ENCODE results near the gene NLRC3. TPM values are rescaled to one million over a fixed set of nuclear protein-coding genes. Genes with fewer than 3 reads are reported as not detected.

The NLRC3 gene
- total RNA-seq, 2 donors from 2014 or later, result 2.5 to 3.7 TPM

DNA sequence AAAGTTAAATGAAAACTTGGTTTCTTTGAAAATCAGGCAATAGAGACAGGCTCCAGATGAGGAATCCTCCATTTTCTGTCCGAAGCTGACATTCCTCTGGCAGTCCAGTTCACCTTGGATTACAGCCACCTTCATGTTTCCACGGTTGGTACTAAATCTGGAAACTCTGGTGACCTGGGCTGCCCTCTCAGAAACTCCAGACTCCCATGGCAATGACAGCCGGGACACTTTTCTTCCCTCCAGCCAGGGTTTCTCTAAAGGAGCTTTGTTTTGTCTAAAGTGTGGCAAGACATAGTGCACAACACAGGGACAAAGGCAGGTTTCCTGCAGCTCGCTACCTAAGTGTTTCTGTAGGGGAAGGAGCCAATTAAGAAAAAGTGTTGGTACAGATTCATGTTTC, 40.4 kb downstream of the NLRC3 start:
- peaks cover 19 to 21% of the 10 kb centered on the region in 2 donors for H3K4me1 ChIP-seq (ENCODE audit: control insufficient read depth in 1 of 2, low read depth in 2 of 2)
- no peaks in the 10 kb centered on the region for H3K9me3 ChIP-seq
- H3K27me3 ChIP-seq (replicated peaks; ENCODE audit: insufficient read depth), result no peaks in the 10 kb centered on the region
- TF ChIP-seq, protein P1, sequence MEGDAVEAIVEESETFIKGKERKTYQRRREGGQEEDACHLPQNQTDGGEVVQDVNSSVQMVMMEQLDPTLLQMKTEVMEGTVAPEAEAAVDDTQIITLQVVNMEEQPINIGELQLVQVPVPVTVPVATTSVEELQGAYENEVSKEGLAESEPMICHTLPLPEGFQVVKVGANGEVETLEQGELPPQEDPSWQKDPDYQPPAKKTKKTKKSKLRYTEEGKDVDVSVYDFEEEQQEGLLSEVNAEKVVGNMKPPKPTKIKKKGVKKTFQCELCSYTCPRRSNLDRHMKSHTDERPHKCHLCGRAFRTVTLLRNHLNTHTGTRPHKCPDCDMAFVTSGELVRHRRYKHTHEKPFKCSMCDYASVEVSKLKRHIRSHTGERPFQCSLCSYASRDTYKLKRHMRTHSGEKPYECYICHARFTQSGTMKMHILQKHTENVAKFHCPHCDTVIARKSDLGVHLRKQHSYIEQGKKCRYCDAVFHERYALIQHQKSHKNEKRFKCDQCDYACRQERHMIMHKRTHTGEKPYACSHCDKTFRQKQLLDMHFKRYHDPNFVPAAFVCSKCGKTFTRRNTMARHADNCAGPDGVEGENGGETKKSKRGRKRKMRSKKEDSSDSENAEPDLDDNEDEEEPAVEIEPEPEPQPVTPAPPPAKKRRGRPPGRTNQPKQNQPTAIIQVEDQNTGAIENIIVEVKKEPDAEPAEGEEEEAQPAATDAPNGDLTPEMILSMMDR (IDR thresholded peaks at IDR 0.05), result no peak
- H3K4me3 ChIP-seq, result peak overlapping the region; percentile 46
- H3K36me3 ChIP-seq, result peaks cover 7% of the 10 kb centered on the region
- peak overlapping the region; percentile 80 to 84 for H3K27ac ChIP-seq
- DNase-seq (ENCODE audit: low spot score) (no peak), ATAC-seq (ENCODE audit: insufficient number of reproducible peaks, low FRiP score, low read depth) (peak; percentile 74)

- H3K27ac ChIP-seq, result peak overlapping the region; percentile 80 to 84
- peaks cover 7% of the 10 kb centered on the region for H3K36me3 ChIP-seq
- peak; percentile 29 for ATAC-seq (ENCODE audit: insufficient number of reproducible peaks, low FRiP score, low read depth)
- no peaks in the 10 kb centered on the region for H3K27me3 ChIP-seq (replicated peaks; ENCODE audit: insufficient read depth)
- H3K4me1 ChIP-seq (ENCODE audit: control insufficient read depth in 1 of 2, low read depth in 2 of 2), result peaks cover 19 to 20% of the 10 kb centered on the region in 2 donors
- H3K9me3 ChIP-seq, result no peaks in the 10 kb centered on the region
- no peak for DNase-seq (ENCODE audit: low spot score)
- peak overlapping the region; percentile 46 for H3K4me3 ChIP-seq
- TF ChIP-seq, protein P1 (IDR thresholded peaks at IDR 0.05), result no peak
Observed at GRCh38 chr16:3536271-3536731, 40.9 kb downstream of the NLRC3 start.

DNA sequence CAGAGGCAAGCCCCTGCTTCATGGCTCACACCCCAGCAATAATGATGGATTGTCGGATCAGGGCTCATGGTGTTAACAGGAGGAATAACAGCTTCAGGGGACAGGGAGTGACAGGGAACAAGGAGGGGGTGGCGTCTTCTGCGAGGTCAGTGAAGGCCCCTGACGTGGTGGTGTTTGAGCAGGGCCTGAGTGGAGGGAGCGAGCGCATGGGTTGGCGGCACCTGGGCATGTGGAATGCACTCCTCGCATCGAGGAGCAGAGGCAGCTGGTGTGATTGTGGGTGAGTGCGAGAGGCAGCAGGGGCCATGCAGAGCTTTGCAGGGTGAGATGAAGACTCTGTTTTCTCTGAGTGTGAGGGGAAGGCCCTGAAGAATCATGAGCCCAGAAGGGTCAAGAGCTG, 43.1 kb downstream of the NLRC3 start:
- Histone ChIP-seq H3K9me3 (no peaks in the 10 kb centered on the region), H3K27ac (no peak overlapping the region), H3K36me3 (peaks cover 7% of the 10 kb centered on the region), H3K4me3 (no peak overlapping the region), H3K27me3 (replicated peaks; ENCODE audit: insufficient read depth) (no peaks in the 10 kb centered on the region), H3K4me1 (ENCODE audit: control insufficient read depth in 1 of 2, low read depth in 2 of 2) (peaks cover 19 to 20% of the 10 kb centered on the region in 2 donors)
- DNase-seq (ENCODE audit: low spot score) (no peak), ATAC-seq (ENCODE audit: insufficient number of reproducible peaks, low FRiP score, low read depth) (no peak)
- TF ChIP-seq, protein P1 (IDR thresholded peaks at IDR 0.05), result no peak

GRCh38 chr16:3532741-3533140, 44.5 kb downstream of the NLRC3 start:
- no peak for DNase-seq (ENCODE audit: low spot score)
- Histone ChIP-seq H3K9me3 (no peaks in the 10 kb centered on the region), H3K27me3 (replicated peaks; ENCODE audit: insufficient read depth) (no peaks in the 10 kb centered on the region), H3K36me3 (peaks cover 9% of the 10 kb centered on the region), H3K27ac (no peak overlapping the region), H3K4me1 (ENCODE audit: control insufficient read depth in 1 of 2, low read depth in 2 of 2) (peaks cover 18 to 19% of the 10 kb centered on the region in 2 donors), H3K4me3 (no peak overlapping the region)
- no peak for ATAC-seq (ENCODE audit: insufficient number of reproducible peaks, low FRiP score, low read depth)
- TF ChIP-seq, protein P1 (IDR thresholded peaks at IDR 0.05), result no peak

DNA sequence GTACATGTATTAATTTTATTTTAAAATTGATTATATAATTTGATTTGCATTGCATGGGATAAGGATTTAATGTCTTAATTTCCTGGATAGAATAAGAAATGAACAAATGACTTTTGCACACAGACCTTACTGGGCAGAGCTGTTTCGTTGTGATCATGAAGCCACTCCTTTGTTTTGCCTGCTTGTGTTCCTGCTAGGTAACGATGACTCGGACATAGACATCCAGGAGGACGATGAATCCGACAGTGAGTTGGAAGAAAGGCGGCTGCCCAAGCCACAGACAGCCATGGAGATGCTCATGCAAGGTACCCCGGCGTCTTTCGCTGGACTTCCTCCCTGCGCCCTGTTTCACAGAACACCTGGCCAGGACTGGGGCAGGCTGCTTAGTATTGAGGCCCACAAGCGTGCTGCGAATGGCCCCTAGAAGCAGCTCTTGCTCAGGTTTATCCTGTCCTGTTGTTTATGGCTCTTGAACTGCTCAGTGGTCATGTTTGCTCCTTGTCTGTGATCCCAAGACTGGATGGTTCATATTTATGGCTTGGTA, 46.8 kb downstream of the NLRC3 start:
- no peak for ATAC-seq (ENCODE audit: insufficient number of reproducible peaks, low FRiP score, low read depth)
- DNase-seq (ENCODE audit: low spot score), result no peak
- H3K27ac ChIP-seq, result no peak overlapping the region
- peaks cover 10% of the 10 kb centered on the region for H3K36me3 ChIP-seq
- peaks cover 1 to 2% of the 10 kb centered on the region in 2 donors for H3K4me1 ChIP-seq (ENCODE audit: control insufficient read depth in 1 of 2, low read depth in 2 of 2)
- no peak overlapping the region for H3K4me3 ChIP-seq
- no peaks in the 10 kb centered on the region for H3K9me3 ChIP-seq
- H3K27me3 ChIP-seq (replicated peaks; ENCODE audit: insufficient read depth), result no peaks in the 10 kb centered on the region
- TF ChIP-seq, protein P1 (IDR thresholded peaks at IDR 0.05), result no peak
